ENCODE data around the gene IFIT1.
"Not testable (repeated sequence)": the region's sequence is repeated elsewhere in the genome, so short reads cannot be mapped to it uniquely, and the experiment has no call there.

The IFIT1 gene

GRCh38 chr10:89391907-89392756 is at the start of gene IFIT1:
Gene IFIT1 (plus strand): TSS chr10:89392623. CDS start chr10:89392713, 90 bp downstream.
- DNase-seq: peak; percentile 88

- DNase-seq: no peak
Observed at GRCh38 chr10:89343089-89343767, 49.2 kb upstream of the IFIT1 start.

- DNase-seq: no peak
Observed at GRCh38 chr10:89344156-89344555, 48.3 kb upstream of the IFIT1 start.

- DNase-seq: no peak
Observed at GRCh38 chr10:89345367-89346000, 46.9 kb upstream of the IFIT1 start.

GRCh38 chr10:89346405-89347254 is 45.8 kb upstream of the IFIT1 start:
- DNase-seq: no peak

- DNase-seq: no peak
Observed at GRCh38 chr10:89347701-89348457, 44.5 kb upstream of the IFIT1 start.

GRCh38 chr10:89348481-89348880 is 43.9 kb upstream of the IFIT1 start:
- DNase-seq: no peak

GRCh38 chr10:89348975-89349374 is 43.4 kb upstream of the IFIT1 start:
- DNase-seq: no peak

- not testable (repeated sequence) for DNase-seq
Observed at GRCh38 chr10:89350631-89351315, 41.6 kb upstream of the IFIT1 start.

- no peak for DNase-seq
Observed at GRCh38 chr10:89351412-89351779, 41.0 kb upstream of the IFIT1 start.

- no peak for DNase-seq
Observed at GRCh38 chr10:89351780-89352597, 40.4 kb upstream of the IFIT1 start.

- no peak for DNase-seq
Observed at GRCh38 chr10:89352802-89353201, 39.6 kb upstream of the IFIT1 start.

GRCh38 chr10:89355394-89355931 is 37.0 kb upstream of the IFIT1 start:
- DNase-seq: no peak

GRCh38 chr10:89357096-89357495 is 35.3 kb upstream of the IFIT1 start:
- no peak for DNase-seq

- DNase-seq: no peak
Observed at GRCh38 chr10:89357975-89358374, 34.4 kb upstream of the IFIT1 start.

GRCh38 chr10:89360157-89360556 is 32.3 kb upstream of the IFIT1 start:
- DNase-seq: no peak

GRCh38 chr10:89362929-89363328 is 29.5 kb upstream of the IFIT1 start:
- no peak for DNase-seq

GRCh38 chr10:89363729-89364442 is 28.5 kb upstream of the IFIT1 start:
- no peak for DNase-seq

- DNase-seq: no peak
Observed at GRCh38 chr10:89364531-89364930, 27.9 kb upstream of the IFIT1 start.

GRCh38 chr10:89367529-89367928 is 24.9 kb upstream of the IFIT1 start:
- peak; percentile 56 for DNase-seq

Data from CD4-positive, alpha-beta T cell treated with Interleukin-17A for 1 hour (primary cell).